HCEC 1CT (cell line): ENCODE results near the gene FBXW5.

Experiments
- DNase-seq: peaks from one replicate; pipeline ENCODE4 v3.0.0-alpha.2; 2017

FBXW5 gene

DNA sequence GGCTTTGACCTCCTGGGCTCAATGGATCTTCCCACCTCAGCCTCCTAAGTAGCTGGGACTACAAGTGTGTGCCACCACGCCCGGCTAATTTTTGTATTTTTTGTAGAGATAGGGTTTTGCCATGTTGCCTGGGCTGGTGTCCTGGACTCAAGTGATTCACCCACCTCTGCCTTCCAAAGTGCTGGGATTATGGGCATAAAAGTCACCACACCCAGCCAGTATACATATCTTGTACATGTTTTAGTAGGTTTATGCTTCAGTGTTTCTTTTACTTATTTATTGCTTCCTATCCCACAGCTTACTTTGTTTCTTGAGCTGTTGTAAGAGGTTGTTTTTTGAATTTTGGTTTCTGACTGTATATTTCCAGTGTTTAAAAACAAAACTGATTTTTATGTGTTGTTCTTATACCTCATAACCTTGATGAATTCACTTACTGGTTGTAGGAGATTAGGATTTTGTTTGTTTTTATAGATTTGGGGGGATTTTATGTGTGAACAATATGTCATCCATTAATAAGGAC, 12.9 kb downstream of the FBXW5 start:
- no peak for DNase-seq

GRCh38 chr9:136930014-136930413, 14.5 kb downstream of the FBXW5 start:
- no peak for DNase-seq

DNA sequence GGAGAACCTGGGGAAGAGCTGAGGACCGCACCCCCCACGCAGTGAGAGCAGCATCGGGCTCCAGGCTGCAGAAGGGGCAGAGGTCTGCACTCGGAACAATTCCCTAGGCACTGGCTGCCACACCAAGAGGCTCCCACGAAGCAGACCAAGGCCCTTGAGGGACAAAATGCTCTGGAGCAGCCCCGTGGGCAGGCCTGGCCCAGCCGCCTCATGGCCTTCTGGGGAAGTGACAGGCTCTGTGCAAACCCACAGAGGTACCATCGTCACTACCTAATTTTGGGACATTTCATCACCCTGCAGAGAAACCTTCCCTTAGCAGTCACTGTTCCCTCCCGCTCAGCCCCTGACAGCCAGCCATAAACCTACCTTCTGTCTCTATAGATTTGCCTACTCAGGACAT, 15.9 kb downstream of the FBXW5 start:
- no peak for DNase-seq

- no peak for DNase-seq
Observed at GRCh38 chr9:136927343-136928271, 16.9 kb downstream of the FBXW5 start.

DNA sequence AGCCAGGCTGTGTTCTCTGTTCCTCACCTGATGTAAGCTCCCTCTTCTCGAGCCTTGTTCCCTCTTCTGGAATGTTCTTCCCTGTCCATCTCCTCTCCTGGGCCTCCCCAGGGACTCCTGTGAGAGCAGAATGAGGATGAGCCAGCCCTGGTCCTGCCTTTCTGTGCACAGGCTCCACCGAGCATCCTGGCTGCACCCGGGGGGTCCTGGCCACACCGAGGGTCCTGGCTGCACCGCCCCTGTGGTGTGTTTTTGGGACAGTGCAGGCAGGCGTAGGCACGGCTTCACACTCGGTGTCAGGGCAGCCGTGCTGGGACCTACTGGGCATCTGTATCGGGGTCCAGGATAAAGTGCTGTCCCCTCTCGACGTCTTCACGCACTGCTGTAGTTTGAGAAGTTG, 17.8 kb downstream of the FBXW5 start:
- DNase-seq, result no peak

GRCh38 chr9:136926154-136926704, 18.3 kb downstream of the FBXW5 start:
- no peak for DNase-seq

DNA sequence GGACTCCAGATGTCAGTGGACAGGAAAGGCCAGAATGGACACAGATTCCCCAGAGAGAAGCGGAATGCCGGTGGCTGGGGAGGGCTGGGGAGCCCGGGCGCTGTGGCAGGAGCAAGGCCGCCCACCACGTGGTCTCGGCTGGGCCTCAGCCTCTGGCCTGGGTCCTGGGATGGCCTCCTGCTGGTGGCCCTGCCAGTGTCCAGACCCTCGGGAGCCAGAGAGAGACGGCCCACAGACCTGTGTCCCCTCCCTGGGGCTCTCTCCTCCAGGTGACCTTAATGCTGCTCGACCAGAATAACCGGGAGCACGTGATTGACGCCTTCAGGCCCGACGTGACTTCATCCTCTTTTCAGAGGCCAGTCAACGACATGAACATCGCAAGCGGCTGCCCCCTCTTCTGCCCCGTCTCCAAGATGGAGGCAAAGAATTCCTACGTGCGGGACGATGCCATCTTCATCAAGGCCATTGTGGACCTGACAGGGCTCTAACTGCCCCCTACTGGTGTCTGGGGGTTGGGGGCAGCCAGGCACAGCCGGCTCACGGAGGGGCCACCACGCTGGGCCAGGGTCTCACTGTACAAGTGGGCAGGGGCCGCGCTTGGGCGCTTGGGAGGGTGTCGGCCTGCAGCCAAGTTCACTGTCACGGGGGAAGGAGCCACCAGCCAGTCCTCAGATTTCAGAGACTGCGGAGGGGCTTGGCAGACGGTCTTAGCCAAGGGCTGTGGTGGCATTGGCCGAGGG, 19.0 kb downstream of the FBXW5 start:
- DNase-seq, result no peak

- DNase-seq, result no peak
Observed at GRCh38 chr9:136923881-136924280, 20.7 kb downstream of the FBXW5 start.

DNA sequence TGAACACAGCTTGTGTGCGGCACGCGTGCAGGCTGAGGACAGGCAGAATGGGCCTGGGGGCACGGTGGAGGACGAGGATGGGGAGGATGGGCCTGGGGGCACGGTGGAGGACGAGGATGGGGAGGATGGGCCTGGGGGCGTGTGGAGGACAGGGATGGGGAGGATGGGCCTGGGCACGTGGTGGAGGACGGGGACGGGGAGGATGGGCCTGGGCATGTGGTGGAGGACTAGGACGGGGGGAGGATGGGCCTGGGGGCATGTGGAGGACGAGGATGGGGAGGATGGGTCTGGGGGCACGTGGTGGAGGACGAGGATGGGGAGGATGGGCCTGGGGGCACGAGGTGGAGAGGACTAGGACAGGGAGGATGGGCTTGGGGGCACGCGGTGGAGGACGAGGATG, 22.0 kb downstream of the FBXW5 start:
- no peak for DNase-seq

DNA sequence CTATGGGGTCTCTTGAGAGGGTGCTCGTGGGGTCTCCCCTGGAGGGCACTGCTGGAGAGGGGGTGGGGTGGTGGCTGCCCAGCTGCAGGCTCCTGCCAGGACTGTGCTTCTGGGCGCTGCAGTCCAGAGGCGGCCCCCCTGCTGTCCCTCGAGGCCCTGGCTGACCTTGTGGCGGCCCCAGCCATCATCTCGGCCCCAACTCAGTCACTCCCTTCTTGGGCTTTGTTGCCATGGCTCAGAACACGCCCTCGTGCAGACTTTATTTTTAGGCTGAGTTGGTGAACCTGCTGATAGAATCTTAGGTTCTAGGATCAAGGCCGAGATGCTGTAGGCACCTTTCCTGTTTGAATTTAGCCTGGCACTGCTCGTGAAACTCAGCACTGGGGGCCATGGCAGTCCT, 22.8 kb downstream of the FBXW5 start:
- DNase-seq, result no peak

- no peak for DNase-seq
Observed at GRCh38 chr9:136921307-136921706, 23.2 kb downstream of the FBXW5 start.

DNA sequence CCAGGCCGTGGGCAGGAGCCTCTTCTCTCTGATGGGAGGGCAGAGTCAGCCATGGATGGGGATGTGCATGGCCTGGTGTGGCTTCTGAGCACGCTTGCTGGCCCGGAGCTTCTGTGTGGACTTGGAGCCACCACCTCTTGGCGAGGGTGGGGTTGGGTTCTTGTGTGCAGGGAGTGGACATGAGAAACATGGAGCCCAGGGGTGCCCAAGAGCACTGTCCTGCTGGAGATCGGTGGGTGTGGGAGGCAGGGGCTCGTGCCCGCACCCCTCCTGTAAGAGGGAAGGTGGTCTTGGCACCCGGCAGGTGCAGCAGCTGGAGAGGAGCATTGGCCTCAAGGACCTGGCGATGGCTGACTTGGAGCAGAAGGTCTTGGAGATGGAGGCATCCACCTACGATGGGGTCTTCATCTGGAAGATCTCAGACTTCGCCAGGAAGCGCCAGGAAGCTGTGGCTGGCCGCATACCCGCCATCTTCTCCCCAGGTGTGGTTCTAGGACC, 23.8 kb downstream of the FBXW5 start:
- no peak for DNase-seq

DNA sequence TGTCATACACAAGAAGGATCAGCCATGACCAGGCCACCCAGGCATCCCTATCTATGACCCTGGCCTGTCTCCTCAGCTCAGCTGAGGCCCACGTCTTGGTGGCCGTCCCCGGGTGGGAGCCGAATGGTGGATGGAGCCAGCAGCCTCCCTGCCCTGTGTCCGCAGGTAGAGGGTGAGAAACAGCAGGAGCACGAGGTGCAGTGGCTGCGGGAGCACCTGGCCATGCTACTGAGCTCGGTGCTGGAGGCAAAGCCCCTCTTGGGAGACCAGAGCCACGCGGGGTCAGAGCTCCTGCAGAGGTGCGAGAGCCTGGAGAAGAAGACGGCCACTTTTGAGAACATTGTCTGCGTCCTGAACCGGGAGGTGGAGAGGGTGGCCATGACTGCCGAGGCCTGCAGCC, 24.5 kb downstream of the FBXW5 start:
- no peak for DNase-seq

- no peak for DNase-seq
Observed at GRCh38 chr9:136917902-136918301, 26.6 kb downstream of the FBXW5 start.

GRCh38 chr9:136916330-136917184, 28.0 kb downstream of the FBXW5 start:
- no peak for DNase-seq

- no peak for DNase-seq
Observed at GRCh38 chr9:136915632-136916329, 28.8 kb downstream of the FBXW5 start.

DNA sequence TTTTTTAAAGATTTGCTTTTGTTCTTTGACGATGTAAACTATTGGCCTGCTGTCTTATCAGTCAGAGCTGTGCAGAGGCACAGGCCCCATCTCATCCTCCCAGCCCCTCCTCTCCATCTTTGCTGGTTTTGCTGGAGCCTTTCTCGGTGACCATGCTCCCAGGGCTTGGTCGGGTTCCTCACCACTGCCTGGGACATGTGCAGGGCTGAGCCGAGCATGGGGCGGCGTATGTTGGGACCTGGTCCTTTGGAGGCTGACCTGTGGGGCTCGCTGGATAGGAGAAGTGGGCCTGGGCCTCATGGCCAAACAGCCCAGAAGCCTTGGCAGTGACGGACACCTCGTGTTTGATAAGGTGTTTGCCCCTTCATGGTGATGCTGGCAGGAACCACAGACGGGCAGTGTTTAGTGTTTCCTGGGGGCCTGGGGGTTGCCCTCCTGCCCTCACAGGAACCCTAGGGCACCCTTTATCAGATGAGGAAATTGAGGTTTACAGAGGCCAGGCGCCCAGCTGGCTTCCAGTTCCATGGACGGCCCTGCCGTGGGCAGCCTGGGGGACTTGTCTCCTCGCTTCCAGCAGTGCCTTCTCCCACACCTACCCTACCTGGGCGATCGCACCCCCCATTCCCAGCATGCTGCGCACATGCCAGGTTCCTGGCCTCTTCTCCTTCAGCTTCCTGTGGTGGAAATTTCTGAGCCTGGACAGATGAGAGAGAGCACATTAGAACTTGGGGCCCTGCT, 30.7 kb downstream of the FBXW5 start:
- DNase-seq, result no peak

DNA sequence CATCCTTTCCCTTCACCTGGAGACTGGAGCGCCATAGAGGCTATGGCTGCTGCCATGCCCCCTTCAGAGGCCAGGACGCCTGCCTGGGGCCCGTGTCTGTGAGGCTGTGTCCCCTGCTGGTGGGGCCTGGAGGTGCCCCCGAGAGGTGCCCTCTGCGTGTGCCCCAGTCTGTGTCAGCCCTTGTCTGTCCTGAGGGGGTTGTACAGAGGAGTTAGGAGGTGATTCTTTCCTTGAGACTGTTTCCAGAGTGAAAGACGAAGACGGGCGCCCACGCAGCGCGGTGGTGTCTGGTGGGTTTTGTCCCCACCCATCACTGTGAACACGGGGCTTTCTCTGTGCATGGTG, 33.7 kb downstream of the FBXW5 start:
- DNase-seq, result no peak

GRCh38 chr9:136910197-136910900, 34.2 kb downstream of the FBXW5 start:
- DNase-seq, result no peak
